Naive thymus-derived CD8-positive, alpha-beta T cell (primary cell): ENCODE measurements around the gene FBXO9. TPM values are rescaled to one million over a fixed set of nuclear protein-coding genes. Genes with fewer than 3 reads are reported as not detected.
A peak's percentile ranks its signal among the peaks of the same experiment; 100 is the strongest.

Experiments used
- ATAC-seq, 2 donors: fragments of 150-1000 bp; cut with Tn5 transposase in 1 of 2; sonication (Bioruptor Pico), chemical (Tn5 transposase) in 1 of 2; 1 replicate in 1 of 2; 2 replicates in 1 of 2; pipeline ENCODE4 v1.10.0; 2021; ENCODE audit warnings: mild to moderate bottlenecking in 2 of 2, moderate library complexity in 2 of 2
- POLR2A ChIA-PET: fragments of 350-600 bp; sonication (Branson Sonifier 250); formaldehyde crosslinking; loops from one replicate; lab custom pipeline; 2021; ENCODE audit warnings: antibody characterized with exemption; lab: Charles Lee
- DNase-seq, 10 donors: peaks; one replicate each; pipeline versions ENCODE4 v3.0.0 to v3.0.0-alpha.2; 2020 to 2022
- H3K27ac Mint-ChIP-seq, 10 donors: one replicate each; pipeline ENCODE4 v1.8.0; 2020 to 2022; ENCODE audit warnings: mild to moderate bottlenecking in 10 of 10, mixed read lengths in 10 of 10, moderate library complexity in 4 of 10, inconsistent platforms in 1 of 10
- H3K27me3 Mint-ChIP-seq, 5 donors: one replicate each; pipeline ENCODE4 v1.8.0; 2021 to 2022; ENCODE audit warnings: mixed read lengths in 5 of 5
- H3K36me3 Mint-ChIP-seq, 3 donors: one replicate each; pipeline ENCODE4 v1.8.0; 2020 to 2022; ENCODE audit warnings: mixed read lengths in 3 of 3, mild to moderate bottlenecking in 2 of 3, inconsistent platforms in 1 of 3
- H3K4me1 Mint-ChIP-seq, 4 donors: one replicate each; pipeline ENCODE4 v1.8.0; 2021 to 2022; ENCODE audit warnings: mixed read lengths in 4 of 4
- H3K4me3 Mint-ChIP-seq, 10 donors: one replicate each; pipeline ENCODE4 v1.8.0; 2020 to 2022; ENCODE audit warnings: mild to moderate bottlenecking in 10 of 10, mixed read lengths in 10 of 10, moderate library complexity in 6 of 10, inconsistent platforms in 1 of 10
- H3K9me3 Mint-ChIP-seq, 9 donors: one replicate each; pipeline ENCODE4 v1.8.0; 2020 to 2022; ENCODE audit warnings: mixed read lengths in 9 of 9, mild to moderate bottlenecking in 3 of 9, inconsistent platforms in 1 of 9, moderate library complexity in 1 of 9
- polyA plus RNA-seq, 3 donors: library from polyadenylated mRNA; unstranded; fragments of 300-500 nt; fragmentation: Illumina TruSeq; gene quantifications; one replicate each; pipeline ENCODE4 v1.2.3, GENCODE V29; 2021
- total RNA-seq, 8 experiments: library from RNA in 2 of 8; stranded (reverse) in 2 of 8; gene quantifications; one replicate each; pipeline ENCODE4 v1.2.3 and lab custom pipeline; 2021 to 2026

FBXO9 gene
- total and polyA plus RNA-seq, 5 experiments from 2014 or later = 46.1 to 137 (median 52.1) TPM

GRCh38 chr6:53033764-53034163 lies 31.4 kb upstream of the FBXO9 start:
- ATAC-seq (no peak), DNase-seq (no peak)
- no peak overlapping the region for H3K27ac Mint-ChIP-seq
- no peak overlapping the region for H3K4me3 Mint-ChIP-seq
- peaks cover 19 to 92% (median 56%) of the 10 kb centered on the region in 3 donors for H3K36me3 Mint-ChIP-seq
- POLR2A ChIA-PET = no interaction called here
- no peaks in the 10 kb centered on the region for H3K27me3 Mint-ChIP-seq
- H3K9me3 Mint-ChIP-seq = no peaks in the 10 kb centered on the region
- H3K4me1 Mint-ChIP-seq = peaks cover 0 to 7% (median 0%) of the 10 kb centered on the region in 4 donors

GRCh38 chr6:53035549-53036213 lies 29.5 kb upstream of the FBXO9 start:
- H3K4me3 Mint-ChIP-seq = no peak overlapping the region
- peaks cover 0 to 14% (median under 1%) of the 10 kb centered on the region in 4 donors for H3K4me1 Mint-ChIP-seq
- no peak overlapping the region for H3K27ac Mint-ChIP-seq
- H3K27me3 Mint-ChIP-seq = no peaks in the 10 kb centered on the region
- ATAC-seq (no peak), DNase-seq (no peak)
- H3K9me3 Mint-ChIP-seq = no peaks in the 10 kb centered on the region
- POLR2A ChIA-PET = no interaction called here
- peaks cover 31 to 92% (median 56%) of the 10 kb centered on the region in 3 donors for H3K36me3 Mint-ChIP-seq

GRCh38 chr6:53038141-53038540 lies 27.1 kb upstream of the FBXO9 start:
- POLR2A ChIA-PET = no interaction called here
- ATAC-seq (no peak), DNase-seq (no peak)
- H3K9me3 Mint-ChIP-seq = no peaks in the 10 kb centered on the region
- no peak overlapping the region for H3K4me3 Mint-ChIP-seq
- peaks cover 37 to 80% (median 57%) of the 10 kb centered on the region in 3 donors for H3K36me3 Mint-ChIP-seq
- no peaks in the 10 kb centered on the region for H3K27me3 Mint-ChIP-seq
- no peak overlapping the region for H3K27ac Mint-ChIP-seq
- H3K4me1 Mint-ChIP-seq = peaks cover 0 to 16% (median under 1%) of the 10 kb centered on the region in 4 donors

GRCh38 chr6:53038596-53038995 lies 26.6 kb upstream of the FBXO9 start:
- Mint-ChIP-seq H3K4me3 (no peak overlapping the region), H3K36me3 (peaks cover 37 to 76% (median 53%) of the 10 kb centered on the region in 3 donors), H3K4me1 (peaks cover 0 to 16% (median 2%) of the 10 kb centered on the region in 4 donors), H3K9me3 (no peaks in the 10 kb centered on the region), H3K27me3 (no peaks in the 10 kb centered on the region), H3K27ac (no peak overlapping the region)
- ATAC-seq (no peak), DNase-seq (no peak)
- POLR2A ChIA-PET = no interaction called here

GRCh38 chr6:53041356-53041755 lies 23.8 kb upstream of the FBXO9 start:
- H3K27ac Mint-ChIP-seq = no peak overlapping the region
- H3K4me1 Mint-ChIP-seq = peaks cover 2 to 19% (median 5%) of the 10 kb centered on the region in 4 donors
- ATAC-seq (no peak), DNase-seq (no peak)
- H3K27me3 Mint-ChIP-seq = no peaks in the 10 kb centered on the region
- no peak overlapping the region for H3K4me3 Mint-ChIP-seq
- peaks cover 27 to 49% (median 29%) of the 10 kb centered on the region in 3 donors for H3K36me3 Mint-ChIP-seq
- H3K9me3 Mint-ChIP-seq = no peaks in the 10 kb centered on the region
- POLR2A ChIA-PET = no interaction called here

GRCh38 chr6:53042112-53042511 lies 23.1 kb upstream of the FBXO9 start:
- POLR2A ChIA-PET = no interaction called here
- no peak for DNase-seq
- no peak overlapping the region for H3K4me3 Mint-ChIP-seq
- no peak for ATAC-seq
- H3K4me1 Mint-ChIP-seq = peaks cover 7 to 20% (median 10%) of the 10 kb centered on the region in 4 donors
- no peak overlapping the region for H3K27ac Mint-ChIP-seq
- no peaks in the 10 kb centered on the region for H3K9me3 Mint-ChIP-seq
- peaks cover 22 to 48% (median 25%) of the 10 kb centered on the region in 3 donors for H3K36me3 Mint-ChIP-seq
- H3K27me3 Mint-ChIP-seq = no peaks in the 10 kb centered on the region

- peak overlapping the region in 1 of 10 donors; percentile 39 for H3K27ac Mint-ChIP-seq
- H3K9me3 Mint-ChIP-seq = no peaks in the 10 kb centered on the region
- POLR2A ChIA-PET = interaction anchor here (1.0 kb wide), 1 partner anchor 168 kb away, joined by 3 read pairs; no protein-coding TSS in a partner anchor
- ATAC-seq (no peak), DNase-seq (no peak)
- H3K4me3 Mint-ChIP-seq = no peak overlapping the region
- H3K27me3 Mint-ChIP-seq = no peaks in the 10 kb centered on the region
- H3K4me1 Mint-ChIP-seq = peaks cover 18 to 25% (median 22%) of the 10 kb centered on the region in 4 donors
- peaks cover 22 to 36% (median 25%) of the 10 kb centered on the region in 3 donors for H3K36me3 Mint-ChIP-seq
Measured at GRCh38 chr6:53043581-53043980, 21.6 kb upstream of the FBXO9 start.

- H3K9me3 Mint-ChIP-seq = no peaks in the 10 kb centered on the region
- H3K27ac Mint-ChIP-seq = no peak overlapping the region
- H3K4me3 Mint-ChIP-seq = no peak overlapping the region
- H3K27me3 Mint-ChIP-seq = no peaks in the 10 kb centered on the region
- peaks cover 19 to 31% (median 22%) of the 10 kb centered on the region in 3 donors for H3K36me3 Mint-ChIP-seq
- peaks cover 23 to 28% (median 27%) of the 10 kb centered on the region in 4 donors for H3K4me1 Mint-ChIP-seq
- DNase-seq (no peak), ATAC-seq (no peak)
- POLR2A ChIA-PET = interaction anchor here (1.0 kb wide), 1 partner anchor 168 kb away, joined by 3 read pairs; no protein-coding TSS in a partner anchor
Measured at GRCh38 chr6:53044071-53044470, 21.1 kb upstream of the FBXO9 start.

GRCh38 chr6:53044572-53044971 lies 20.6 kb upstream of the FBXO9 start:
- Mint-ChIP-seq H3K27ac (no peak overlapping the region), H3K4me1 (peaks cover 26 to 32% (median 29%) of the 10 kb centered on the region in 4 donors), H3K36me3 (peaks cover 14 to 26% (median 17%) of the 10 kb centered on the region in 3 donors), H3K4me3 (no peak overlapping the region), H3K9me3 (no peaks in the 10 kb centered on the region), H3K27me3 (no peaks in the 10 kb centered on the region)
- POLR2A ChIA-PET = no interaction called here
- no peak for ATAC-seq
- DNase-seq = no peak

- H3K27me3 Mint-ChIP-seq = no peaks in the 10 kb centered on the region
- H3K4me3 Mint-ChIP-seq = no peak overlapping the region
- H3K36me3 Mint-ChIP-seq = peaks cover 2 to 13% (median 3%) of the 10 kb centered on the region in 3 donors
- POLR2A ChIA-PET = no interaction called here
- DNase-seq (no peak), ATAC-seq (no peak)
- no peaks in the 10 kb centered on the region for H3K9me3 Mint-ChIP-seq
- H3K4me1 Mint-ChIP-seq = peaks cover 22 to 32% (median 28%) of the 10 kb centered on the region in 4 donors
- no peak overlapping the region for H3K27ac Mint-ChIP-seq
Measured at GRCh38 chr6:53045891-53046673, 19.1 kb upstream of the FBXO9 start.

- Mint-ChIP-seq H3K27me3 (no peaks in the 10 kb centered on the region), H3K27ac (peak overlapping the region in 6 of 10 donors; percentile 11 to 71 (median 36)), H3K36me3 (peaks cover 5 to 18% (median 13%) of the 10 kb centered on the region in 3 donors), H3K9me3 (no peaks in the 10 kb centered on the region), H3K4me1 (peaks cover 23 to 46% (median 29%) of the 10 kb centered on the region in 4 donors), H3K4me3 (peak overlapping the region; percentile 29 to 75 (median 56))
- DNase-seq (peak in 2 of 10 donors; percentile 22 to 31), ATAC-seq (peak; percentile 33 to 65)
- POLR2A ChIA-PET = no interaction called here
Measured at GRCh38 chr6:53048431-53049195, 16.6 kb upstream of the FBXO9 start.

- Mint-ChIP-seq H3K27me3 (no peaks in the 10 kb centered on the region), H3K36me3 (peaks cover 5 to 26% (median 13%) of the 10 kb centered on the region in 3 donors), H3K4me1 (peaks cover 28 to 54% (median 31%) of the 10 kb centered on the region in 4 donors), H3K4me3 (peak overlapping the region in 1 of 10 donors; percentile 54), H3K9me3 (no peaks in the 10 kb centered on the region), H3K27ac (peak overlapping the region in 1 of 10 donors; percentile 58)
- no peak for ATAC-seq
- no peak for DNase-seq
- POLR2A ChIA-PET = no interaction called here
Measured at GRCh38 chr6:53049415-53049814, 15.8 kb upstream of the FBXO9 start.
